Glomerular visceral epithelial cell (primary cell): ENCODE measurements around the gene ANKRD55.
A peak's percentile ranks its signal among the peaks of the same experiment; 100 is the strongest.
"Not testable (repeated sequence)": the region's sequence is repeated elsewhere in the genome, so short reads cannot be mapped to it uniquely, and the experiment has no call there.

Experiments
- DNase-seq: peaks from one replicate; pipeline ENCODE4 v3.0.0-alpha.2; 2016; ENCODE audit errors: extremely low spot score

Gene ANKRD55

GRCh38 chr5:56102889-56103288 is 130.2 kb downstream of the ANKRD55 start:
- peak; percentile 37 for DNase-seq

- not testable (repeated sequence) for DNase-seq
Observed at GRCh38 chr5:56102207-56102606, 130.9 kb downstream of the ANKRD55 start.

- DNase-seq = no peak
Observed at GRCh38 chr5:56101180-56101579, 131.9 kb downstream of the ANKRD55 start.

- no peak for DNase-seq
Observed at GRCh38 chr5:56100439-56101176, 132.5 kb downstream of the ANKRD55 start.

- DNase-seq = no peak
Observed at GRCh38 chr5:56099346-56099745, 133.8 kb downstream of the ANKRD55 start.

GRCh38 chr5:56097055-56097454 is 136.1 kb downstream of the ANKRD55 start:
- DNase-seq = no peak

GRCh38 chr5:56095579-56096102 is 137.5 kb downstream of the ANKRD55 start:
- DNase-seq = no peak

GRCh38 chr5:56094579-56095361 is 138.4 kb downstream of the ANKRD55 start:
- no peak for DNase-seq

GRCh38 chr5:56093970-56094369 is 139.2 kb downstream of the ANKRD55 start:
- DNase-seq = no peak

- DNase-seq = no peak
Observed at GRCh38 chr5:56092115-56092514, 141.0 kb downstream of the ANKRD55 start.

- DNase-seq = no peak
Observed at GRCh38 chr5:56091664-56092063, 141.5 kb downstream of the ANKRD55 start.

- DNase-seq = no peak
Observed at GRCh38 chr5:56090793-56091460, 142.2 kb downstream of the ANKRD55 start.

- DNase-seq = peak; percentile 61
Observed at GRCh38 chr5:56088967-56089829, 143.9 kb downstream of the ANKRD55 start.

- DNase-seq = no peak
Observed at GRCh38 chr5:56088431-56088949, 144.6 kb downstream of the ANKRD55 start.

GRCh38 chr5:56085193-56085592 is 147.9 kb downstream of the ANKRD55 start:
- no peak for DNase-seq

- no peak for DNase-seq
Observed at GRCh38 chr5:56083286-56083854, 149.8 kb downstream of the ANKRD55 start.

GRCh38 chr5:56081053-56081642 is 152.0 kb downstream of the ANKRD55 start:
- DNase-seq = not testable (repeated sequence)

GRCh38 chr5:56080375-56081052 is 152.6 kb downstream of the ANKRD55 start:
- DNase-seq = no peak

GRCh38 chr5:56079157-56079500 is 154.0 kb downstream of the ANKRD55 start:
- not testable (repeated sequence) for DNase-seq
